Measurements from ENCODE around the gene NKX2-1.

- TF ChIP-seq, protein P1, sequence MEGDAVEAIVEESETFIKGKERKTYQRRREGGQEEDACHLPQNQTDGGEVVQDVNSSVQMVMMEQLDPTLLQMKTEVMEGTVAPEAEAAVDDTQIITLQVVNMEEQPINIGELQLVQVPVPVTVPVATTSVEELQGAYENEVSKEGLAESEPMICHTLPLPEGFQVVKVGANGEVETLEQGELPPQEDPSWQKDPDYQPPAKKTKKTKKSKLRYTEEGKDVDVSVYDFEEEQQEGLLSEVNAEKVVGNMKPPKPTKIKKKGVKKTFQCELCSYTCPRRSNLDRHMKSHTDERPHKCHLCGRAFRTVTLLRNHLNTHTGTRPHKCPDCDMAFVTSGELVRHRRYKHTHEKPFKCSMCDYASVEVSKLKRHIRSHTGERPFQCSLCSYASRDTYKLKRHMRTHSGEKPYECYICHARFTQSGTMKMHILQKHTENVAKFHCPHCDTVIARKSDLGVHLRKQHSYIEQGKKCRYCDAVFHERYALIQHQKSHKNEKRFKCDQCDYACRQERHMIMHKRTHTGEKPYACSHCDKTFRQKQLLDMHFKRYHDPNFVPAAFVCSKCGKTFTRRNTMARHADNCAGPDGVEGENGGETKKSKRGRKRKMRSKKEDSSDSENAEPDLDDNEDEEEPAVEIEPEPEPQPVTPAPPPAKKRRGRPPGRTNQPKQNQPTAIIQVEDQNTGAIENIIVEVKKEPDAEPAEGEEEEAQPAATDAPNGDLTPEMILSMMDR (conservative IDR thresholded peaks at IDR 0.05; ENCODE audit: low read depth, low read length): no peak
- no peak for TF ChIP-seq EZH2 (IDR thresholded peaks at IDR 0.05; ENCODE audit: borderline replicate concordance, low read depth, low read length, poor library complexity, severe bottlenecking)
Measured at GRCh38 chr14:36496346-36496745, 23.7 kb downstream of the NKX2-1 start.
